HG02981 (cell line): ENCODE results near the gene ZNF277.

Experiments used
- ATAC-seq: cut with Tn5 transposase; IDR thresholded peaks from one replicate; pipeline ENCODE4 v1.9.1; 2021; ENCODE audit warnings: mild to moderate bottlenecking, moderate library complexity; ENCODE audit not compliant: unreplicated experiment

ZNF277 gene

GRCh38 chr7:112252141-112252540 lies 45.6 kb downstream of the ZNF277 start:
- no peak for ATAC-seq

- ATAC-seq, result no peak
Measured at GRCh38 chr7:112252691-112253090, 46.2 kb downstream of the ZNF277 start.

- no peak for ATAC-seq
Measured at GRCh38 chr7:112254156-112254555, 47.7 kb downstream of the ZNF277 start.

- ATAC-seq, result no peak
Measured at GRCh38 chr7:112254709-112255387, 48.4 kb downstream of the ZNF277 start.

- peak; percentile 64 for ATAC-seq
Measured at GRCh38 chr7:112255388-112255720, 48.9 kb downstream of the ZNF277 start.

GRCh38 chr7:112257073-112257472 lies 50.6 kb downstream of the ZNF277 start:
- no peak for ATAC-seq

GRCh38 chr7:112260911-112261310 lies 54.4 kb downstream of the ZNF277 start:
- ATAC-seq, result no peak

- no peak for ATAC-seq
Measured at GRCh38 chr7:112262036-112262435, 55.5 kb downstream of the ZNF277 start.

- ATAC-seq, result no peak
Measured at GRCh38 chr7:112262855-112263487, 56.5 kb downstream of the ZNF277 start.

GRCh38 chr7:112263519-112263918 lies 57.0 kb downstream of the ZNF277 start:
- no peak for ATAC-seq

GRCh38 chr7:112266141-112266540 lies 59.6 kb downstream of the ZNF277 start:
- ATAC-seq, result no peak

- ATAC-seq, result no peak
Measured at GRCh38 chr7:112266595-112267270, 60.2 kb downstream of the ZNF277 start.

GRCh38 chr7:112267944-112268691 lies 61.6 kb downstream of the ZNF277 start:
- ATAC-seq, result no peak

- no peak for ATAC-seq
Measured at GRCh38 chr7:112271162-112271561, 64.7 kb downstream of the ZNF277 start.

- no peak for ATAC-seq
Measured at GRCh38 chr7:112272921-112273561, 66.5 kb downstream of the ZNF277 start.

- ATAC-seq, result no peak
Measured at GRCh38 chr7:112279042-112279441, 72.5 kb downstream of the ZNF277 start.

GRCh38 chr7:112280267-112280666 lies 73.8 kb downstream of the ZNF277 start:
- ATAC-seq, result no peak

- no peak for ATAC-seq
Measured at GRCh38 chr7:112282476-112283188, 76.1 kb downstream of the ZNF277 start.

GRCh38 chr7:112283382-112283910 lies 77.0 kb downstream of the ZNF277 start:
- ATAC-seq, result peak; percentile 69
